Muscle layer of duodenum (tissue), 2 donors: ENCODE results near the gene SPATS2.

Experiments
- H3K27ac ChIP-seq: one replicate; pipeline ENCODE4 v1.7.0; 2013; ENCODE audit warnings: mild to moderate bottlenecking, low read length
- H3K27me3 ChIP-seq: one replicate; pipeline ENCODE4 v1.7.0; 2013; ENCODE audit warnings: low read depth, mild to moderate bottlenecking, control low read depth, low read length
- H3K36me3 ChIP-seq, 2 donors: one replicate each; pipeline ENCODE4 v1.7.0; 2013; ENCODE audit warnings: low read length in 2 of 2, control low read depth in 1 of 2, mild to moderate bottlenecking in 1 of 2; ENCODE audit not compliant: insufficient read depth in 2 of 2, control insufficient read depth in 1 of 2
- H3K4me1 ChIP-seq, 2 donors: one replicate each; pipeline ENCODE4 v1.7.0; 2013; ENCODE audit warnings: low read length in 2 of 2, mild to moderate bottlenecking in 2 of 2, control low read depth in 1 of 2, moderate library complexity in 1 of 2; ENCODE audit not compliant: insufficient read depth in 2 of 2, control insufficient read depth in 1 of 2
- H3K4me3 ChIP-seq, 2 donors: one replicate each; pipeline ENCODE4 v1.7.0; 2013; ENCODE audit warnings: low read length in 2 of 2, low read depth in 1 of 2, mild to moderate bottlenecking in 1 of 2
- H3K9me3 ChIP-seq, 2 donors: one replicate each; pipeline ENCODE4 v1.7.0; 2013; ENCODE audit warnings: low read length in 2 of 2, control low read depth in 1 of 2, mild to moderate bottlenecking in 1 of 2; ENCODE audit not compliant: control insufficient read depth in 1 of 2
- donor health status: healthy.

The SPATS2 gene

GRCh38 chr12:49483619-49484018 lies 116.4 kb downstream of the SPATS2 start:
- Histone ChIP-seq H3K4me3 (no peak overlapping the region), H3K9me3 (no peaks in the 10 kb centered on the region), H3K27ac (no peak overlapping the region), H3K27me3 (no peaks in the 10 kb centered on the region), H3K4me1 (no peaks in the 10 kb centered on the region), H3K36me3 (peaks cover 0 to 11% of the 10 kb centered on the region in 2 donors)

GRCh38 chr12:49487605-49488004 lies 120.3 kb downstream of the SPATS2 start:
- no peak overlapping the region for H3K4me3 ChIP-seq
- H3K27me3 ChIP-seq = no peaks in the 10 kb centered on the region
- H3K36me3 ChIP-seq = peaks cover 3 to 11% of the 10 kb centered on the region in 2 donors
- H3K9me3 ChIP-seq = no peaks in the 10 kb centered on the region
- H3K4me1 ChIP-seq = no peaks in the 10 kb centered on the region
- H3K27ac ChIP-seq = no peak overlapping the region

DNA sequence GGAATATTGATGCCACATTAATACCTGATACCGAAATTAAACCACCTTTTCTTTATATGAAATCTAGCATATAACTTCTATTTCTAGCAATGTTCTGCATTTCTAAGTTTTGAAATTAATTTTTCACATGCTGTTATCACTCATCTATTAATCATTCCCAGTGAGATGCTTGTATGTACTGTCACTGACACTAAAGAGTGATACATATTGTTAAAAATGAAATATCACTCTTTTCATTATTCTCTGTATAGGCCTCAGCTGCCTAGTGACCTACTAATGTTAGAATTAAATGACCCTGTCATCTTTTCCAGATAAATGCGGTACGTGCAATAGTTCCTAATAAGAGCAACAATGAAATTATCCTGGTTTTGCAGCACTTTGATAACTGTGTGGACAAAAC lies 121.9 kb downstream of the SPATS2 start:
- Histone ChIP-seq H3K27me3 (no peaks in the 10 kb centered on the region), H3K9me3 (no peaks in the 10 kb centered on the region), H3K4me3 (no peak overlapping the region), H3K4me1 (no peaks in the 10 kb centered on the region), H3K36me3 (peaks cover 3 to 11% of the 10 kb centered on the region in 2 donors), H3K27ac (no peak overlapping the region)

GRCh38 chr12:49489720-49490119 lies 122.5 kb downstream of the SPATS2 start:
- Histone ChIP-seq H3K9me3 (no peaks in the 10 kb centered on the region), H3K36me3 (peaks cover 3 to 8% of the 10 kb centered on the region in 2 donors), H3K4me3 (no peak overlapping the region), H3K27me3 (no peaks in the 10 kb centered on the region), H3K4me1 (no peaks in the 10 kb centered on the region), H3K27ac (no peak overlapping the region)

- Histone ChIP-seq H3K36me3 (peaks cover 0 to 3% of the 10 kb centered on the region in 2 donors), H3K4me1 (no peaks in the 10 kb centered on the region), H3K27me3 (no peaks in the 10 kb centered on the region), H3K9me3 (no peaks in the 10 kb centered on the region), H3K4me3 (no peak overlapping the region), H3K27ac (no peak overlapping the region)
Measured at GRCh38 chr12:49491823-49492222, 124.6 kb downstream of the SPATS2 start.

- no peak overlapping the region for H3K4me3 ChIP-seq
- no peaks in the 10 kb centered on the region for H3K4me1 ChIP-seq
- H3K36me3 ChIP-seq = peaks cover 0 to 3% of the 10 kb centered on the region in 2 donors
- H3K27ac ChIP-seq = no peak overlapping the region
- no peaks in the 10 kb centered on the region for H3K9me3 ChIP-seq
- H3K27me3 ChIP-seq = no peaks in the 10 kb centered on the region
Measured at GRCh38 chr12:49493900-49494299, 126.6 kb downstream of the SPATS2 start.

GRCh38 chr12:49496417-49497360 lies 129.4 kb downstream of the SPATS2 start:
- H3K4me1 ChIP-seq = no peaks in the 10 kb centered on the region
- H3K9me3 ChIP-seq = no peaks in the 10 kb centered on the region
- no peaks in the 10 kb centered on the region for H3K27me3 ChIP-seq
- H3K36me3 ChIP-seq = peaks cover 0 to 4% of the 10 kb centered on the region in 2 donors
- H3K4me3 ChIP-seq = no peak overlapping the region
- H3K27ac ChIP-seq = no peak overlapping the region

DNA sequence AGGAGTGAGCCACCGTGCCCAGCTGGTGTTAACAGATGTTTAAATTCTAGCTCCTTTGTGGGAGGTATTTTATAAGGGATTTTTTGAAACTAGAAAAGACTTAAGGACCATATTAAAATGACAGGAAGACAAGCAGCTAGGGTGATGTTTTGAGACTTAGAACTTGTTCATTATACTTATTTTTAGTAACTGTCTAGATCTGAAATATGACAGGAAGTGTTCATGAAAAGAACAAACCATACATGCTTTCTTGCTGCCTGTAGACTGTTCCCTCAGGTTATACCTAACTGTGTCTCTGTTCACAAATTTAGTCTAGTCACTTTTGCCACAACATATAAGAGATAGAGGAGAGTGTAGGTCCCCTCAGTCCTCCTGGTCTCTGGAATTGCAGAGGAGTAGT lies 134.6 kb downstream of the SPATS2 start:
- H3K36me3 ChIP-seq = peaks cover 0 to 4% of the 10 kb centered on the region in 2 donors
- no peaks in the 10 kb centered on the region for H3K27me3 ChIP-seq

DNA sequence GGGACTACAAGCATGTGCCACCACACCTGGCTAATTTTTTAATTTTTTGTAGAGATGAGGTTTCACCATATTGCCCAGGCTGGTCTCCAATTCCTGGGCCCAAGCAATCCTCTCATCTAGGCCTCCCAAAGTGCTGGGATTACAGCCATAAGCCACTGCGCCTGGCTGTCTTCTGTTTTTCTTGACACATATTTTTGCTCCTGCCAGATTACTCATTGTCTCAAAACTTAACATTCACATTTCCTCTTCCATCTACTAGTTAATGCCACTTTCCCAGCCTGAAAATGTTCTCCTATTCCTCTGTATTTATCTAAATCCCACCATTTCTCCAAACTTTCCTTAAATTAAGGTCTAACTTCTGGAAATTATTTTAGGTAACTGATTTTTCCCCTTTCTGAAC lies 135.3 kb downstream of the SPATS2 start:
- no peaks in the 10 kb centered on the region for H3K4me1 ChIP-seq
- H3K27me3 ChIP-seq = no peaks in the 10 kb centered on the region
- no peaks in the 10 kb centered on the region for H3K9me3 ChIP-seq
- H3K4me3 ChIP-seq = no peak overlapping the region
- H3K27ac ChIP-seq = no peak overlapping the region
- H3K36me3 ChIP-seq = peaks cover 0 to 4% of the 10 kb centered on the region in 2 donors

More for the DNA sequence above, 134.6 kb downstream of the SPATS2 start:
- Histone ChIP-seq H3K27ac (no peak overlapping the region), H3K4me1 (no peaks in the 10 kb centered on the region), H3K9me3 (no peaks in the 10 kb centered on the region), H3K4me3 (no peak overlapping the region)

DNA sequence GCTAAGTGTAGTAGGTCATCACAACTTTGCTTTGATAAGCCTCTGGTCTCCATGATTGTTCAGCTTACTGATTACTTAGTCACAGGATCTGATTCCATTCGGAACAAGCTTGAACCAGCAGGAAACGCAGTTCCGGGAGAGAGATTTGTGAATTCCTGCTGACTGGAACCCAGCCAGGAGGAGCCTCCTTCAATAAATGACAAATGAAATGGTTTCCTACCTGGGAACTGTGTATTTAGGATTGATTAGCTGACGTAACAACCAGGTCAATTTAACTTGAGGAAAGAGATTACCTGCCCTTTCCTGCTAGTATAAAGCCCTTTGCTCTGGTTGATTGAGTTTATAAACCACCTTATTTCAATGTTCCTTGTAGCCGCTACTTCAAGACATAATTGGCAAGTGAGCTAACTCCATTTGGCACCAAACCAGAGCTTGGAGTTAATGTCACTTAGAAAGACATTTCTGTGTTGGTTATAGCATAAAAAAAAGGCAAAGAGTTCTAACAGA lies 136.5 kb downstream of the SPATS2 start:
- H3K27ac ChIP-seq = no peak overlapping the region
- no peak overlapping the region for H3K4me3 ChIP-seq
- no peaks in the 10 kb centered on the region for H3K4me1 ChIP-seq
- H3K27me3 ChIP-seq = no peaks in the 10 kb centered on the region
- H3K36me3 ChIP-seq = peaks cover 0 to 4% of the 10 kb centered on the region in 2 donors
- H3K9me3 ChIP-seq = no peaks in the 10 kb centered on the region

GRCh38 chr12:49505672-49506071 lies 138.4 kb downstream of the SPATS2 start:
- no peak overlapping the region for H3K27ac ChIP-seq
- H3K4me1 ChIP-seq = no peaks in the 10 kb centered on the region
- H3K36me3 ChIP-seq = peaks cover 0 to 4% of the 10 kb centered on the region in 2 donors
- no peaks in the 10 kb centered on the region for H3K9me3 ChIP-seq
- H3K4me3 ChIP-seq = no peak overlapping the region
- H3K27me3 ChIP-seq = no peaks in the 10 kb centered on the region
